MG63 (cell line): ENCODE measurements around the gene CADM1. TPM values are rescaled to one million over a fixed set of nuclear protein-coding genes. Genes with fewer than 3 reads are reported as not detected.

ENCODE experiments used
- DNase-seq: peaks from one replicate; pipeline ENCODE4 v3.0.0-alpha.2; 2020
- H3K27me3 ChIP-seq: fragments of 250-450 bp; sonication (Bioruptor Pico); 2 replicates; pipeline ENCODE4 v1.5.1; 2020; ENCODE audit warnings: mild to moderate bottlenecking, moderate library complexity
- H3K36me3 ChIP-seq: fragments of 250-450 bp; sonication (Bioruptor Pico); 2 replicates; pipeline ENCODE4 v1.5.1; 2020; ENCODE audit warnings: mild to moderate bottlenecking, moderate library complexity
- H3K4me3 ChIP-seq: fragments of 250-450 bp; sonication (Bioruptor Pico); 2 replicates; pipeline ENCODE4 v1.5.1; 2020; ENCODE audit warnings: mild to moderate bottlenecking, moderate library complexity
- H3K9me3 ChIP-seq: fragments of 250-450 bp; sonication (Bioruptor Pico); 2 replicates; pipeline ENCODE4 v1.5.1; 2020; ENCODE audit warnings: mild to moderate bottlenecking, moderate library complexity
- total RNA-seq: library from RNA; depleted of rRNA; stranded (reverse); fragments of >200 nt; shearing (Covaris generic); gene quantifications from 2 replicates; pipeline ENCODE4 v1.2.3, GENCODE V29; 2014; ENCODE audit warnings: low replicate concordance

The CADM1 gene
- total RNA-seq, 1 experiment from 2014 or later: 34.4 TPM

GRCh38 chr11:115338476-115338875 lies 165.7 kb downstream of the CADM1 start:
- no peaks in the 10 kb centered on the region for H3K36me3 ChIP-seq
- H3K9me3 ChIP-seq: no peaks in the 10 kb centered on the region
- H3K27me3 ChIP-seq: no peaks in the 10 kb centered on the region
- no peak for DNase-seq
- H3K4me3 ChIP-seq: no peak overlapping the region

GRCh38 chr11:115334932-115335788 lies 169.1 kb downstream of the CADM1 start:
- Histone ChIP-seq H3K9me3 (no peaks in the 10 kb centered on the region), H3K27me3 (no peaks in the 10 kb centered on the region), H3K4me3 (no peak overlapping the region), H3K36me3 (no peaks in the 10 kb centered on the region)
- no peak for DNase-seq

GRCh38 chr11:115333949-115334348 lies 170.3 kb downstream of the CADM1 start:
- Histone ChIP-seq H3K27me3 (no peaks in the 10 kb centered on the region), H3K9me3 (no peaks in the 10 kb centered on the region), H3K36me3 (no peaks in the 10 kb centered on the region), H3K4me3 (no peak overlapping the region)
- DNase-seq: no peak

- no peak for DNase-seq
Measured at GRCh38 chr11:115333121-115333520, 171.1 kb downstream of the CADM1 start.

GRCh38 chr11:115330684-115331482 lies 173.3 kb downstream of the CADM1 start:
- Histone ChIP-seq H3K36me3 (no peaks in the 10 kb centered on the region), H3K27me3 (no peaks in the 10 kb centered on the region), H3K9me3 (no peaks in the 10 kb centered on the region), H3K4me3 (no peak overlapping the region)
- DNase-seq: no peak

More at GRCh38 chr11:115333121-115333520, 171.1 kb downstream of the CADM1 start:
- Histone ChIP-seq H3K36me3 (no peaks in the 10 kb centered on the region), H3K4me3 (no peak overlapping the region), H3K27me3 (no peaks in the 10 kb centered on the region), H3K9me3 (no peaks in the 10 kb centered on the region)

- Histone ChIP-seq H3K36me3 (no peaks in the 10 kb centered on the region), H3K4me3 (no peak overlapping the region), H3K27me3 (no peaks in the 10 kb centered on the region), H3K9me3 (no peaks in the 10 kb centered on the region)
- no peak for DNase-seq
Measured at GRCh38 chr11:115326526-115326925, 177.7 kb downstream of the CADM1 start.

- Histone ChIP-seq H3K4me3 (no peak overlapping the region), H3K36me3 (no peaks in the 10 kb centered on the region)
Measured at GRCh38 chr11:115325523-115325922, 178.7 kb downstream of the CADM1 start.

GRCh38 chr11:115324581-115325432 lies 179.4 kb downstream of the CADM1 start:
- no peaks in the 10 kb centered on the region for H3K36me3 ChIP-seq
- DNase-seq: no peak
- no peak overlapping the region for H3K4me3 ChIP-seq
- no peaks in the 10 kb centered on the region for H3K9me3 ChIP-seq
- no peaks in the 10 kb centered on the region for H3K27me3 ChIP-seq

More at GRCh38 chr11:115325523-115325922, 178.7 kb downstream of the CADM1 start:
- H3K9me3 ChIP-seq: no peaks in the 10 kb centered on the region
- no peak for DNase-seq
- H3K27me3 ChIP-seq: no peaks in the 10 kb centered on the region

GRCh38 chr11:115322553-115323203 lies 181.5 kb downstream of the CADM1 start:
- Histone ChIP-seq H3K4me3 (no peak overlapping the region), H3K27me3 (no peaks in the 10 kb centered on the region), H3K9me3 (no peaks in the 10 kb centered on the region), H3K36me3 (no peaks in the 10 kb centered on the region)
- DNase-seq: no peak

- H3K27me3 ChIP-seq: no peaks in the 10 kb centered on the region
- H3K9me3 ChIP-seq: no peaks in the 10 kb centered on the region
- no peaks in the 10 kb centered on the region for H3K36me3 ChIP-seq
- no peak overlapping the region for H3K4me3 ChIP-seq
- no peak for DNase-seq
Measured at GRCh38 chr11:115321605-115322289, 182.5 kb downstream of the CADM1 start.

- Histone ChIP-seq H3K36me3 (no peaks in the 10 kb centered on the region), H3K9me3 (no peaks in the 10 kb centered on the region), H3K4me3 (no peak overlapping the region), H3K27me3 (no peaks in the 10 kb centered on the region)
- no peak for DNase-seq
Measured at GRCh38 chr11:115317277-115318185, 186.7 kb downstream of the CADM1 start.

- H3K9me3 ChIP-seq: no peaks in the 10 kb centered on the region
- H3K36me3 ChIP-seq: no peaks in the 10 kb centered on the region
- DNase-seq: no peak
- H3K27me3 ChIP-seq: no peaks in the 10 kb centered on the region
- no peak overlapping the region for H3K4me3 ChIP-seq
Measured at GRCh38 chr11:115316696-115317095, 187.5 kb downstream of the CADM1 start.

- no peaks in the 10 kb centered on the region for H3K9me3 ChIP-seq
- no peaks in the 10 kb centered on the region for H3K36me3 ChIP-seq
- no peak overlapping the region for H3K4me3 ChIP-seq
- no peaks in the 10 kb centered on the region for H3K27me3 ChIP-seq
- DNase-seq: no peak
Measured at GRCh38 chr11:115314330-115314920, 189.8 kb downstream of the CADM1 start.

- no peaks in the 10 kb centered on the region for H3K36me3 ChIP-seq
- H3K4me3 ChIP-seq: no peak overlapping the region
- no peaks in the 10 kb centered on the region for H3K9me3 ChIP-seq
- H3K27me3 ChIP-seq: no peaks in the 10 kb centered on the region
- DNase-seq: no peak
Measured at GRCh38 chr11:115313224-115313838, 190.9 kb downstream of the CADM1 start.
